ENCODE results near the gene TMEM233.

TMEM233 gene

GRCh38 chr12:119593578-119594398 is at the start of gene TMEM233:
TMEM233 (plus strand) TSS chr12:119593774; CDS start chr12:119593849, 75 bp downstream.
- no peak for DNase-seq (ENCODE audit: low read depth)

DNA sequence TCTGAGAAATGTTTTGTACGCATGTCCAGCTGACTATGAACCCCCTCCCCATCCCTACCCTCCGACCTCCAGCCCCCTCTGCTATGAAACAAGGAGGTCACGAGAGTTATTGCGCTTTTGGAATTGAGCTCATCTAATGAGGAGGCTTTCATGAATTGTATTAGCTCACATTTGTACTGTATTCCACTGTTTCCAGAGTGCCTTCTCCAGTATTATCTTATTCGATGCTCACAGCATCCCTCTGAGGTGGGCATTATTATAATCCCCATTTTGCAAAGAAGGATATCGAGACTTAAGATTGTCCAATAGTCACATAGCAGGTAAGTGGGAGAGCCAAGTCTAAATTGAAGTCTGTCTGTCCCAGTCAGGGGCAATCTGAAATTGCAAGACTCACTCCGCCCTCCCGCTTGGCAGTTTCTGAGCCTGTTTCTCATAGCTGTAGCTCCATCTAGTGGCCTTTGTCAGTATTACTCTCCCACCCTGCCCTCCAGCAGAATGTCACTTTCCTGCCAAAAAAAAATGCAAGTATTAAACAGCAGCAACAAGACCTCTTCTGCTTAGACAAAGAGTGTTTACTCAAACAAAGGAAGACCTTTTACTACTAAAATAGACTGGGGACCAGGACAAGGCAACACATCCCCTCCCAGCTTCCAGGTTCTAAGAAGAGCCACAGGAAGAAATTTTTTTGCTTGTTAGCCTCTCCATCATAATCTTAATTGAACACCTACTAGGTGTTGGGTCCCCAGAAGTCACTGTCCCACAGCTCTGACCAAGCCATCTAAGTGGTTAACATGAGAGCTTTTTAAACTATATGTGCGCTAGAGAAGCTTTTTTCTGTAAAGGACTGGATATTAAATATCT is 48.6 kb upstream of the TMEM233 start:
- DNase-seq (ENCODE audit: low read depth), result peak; percentile 35

- DNase-seq (ENCODE audit: low read depth), result no peak
Observed at GRCh38 chr12:119546340-119546739, 47.2 kb upstream of the TMEM233 start.

- no peak for DNase-seq (ENCODE audit: low read depth)
Observed at GRCh38 chr12:119547001-119547400, 46.6 kb upstream of the TMEM233 start.

- no peak for DNase-seq (ENCODE audit: low read depth)
Observed at GRCh38 chr12:119556854-119557253, 36.7 kb upstream of the TMEM233 start.

- DNase-seq (ENCODE audit: low read depth), result no peak
Observed at GRCh38 chr12:119565404-119565803, 28.2 kb upstream of the TMEM233 start.

DNA sequence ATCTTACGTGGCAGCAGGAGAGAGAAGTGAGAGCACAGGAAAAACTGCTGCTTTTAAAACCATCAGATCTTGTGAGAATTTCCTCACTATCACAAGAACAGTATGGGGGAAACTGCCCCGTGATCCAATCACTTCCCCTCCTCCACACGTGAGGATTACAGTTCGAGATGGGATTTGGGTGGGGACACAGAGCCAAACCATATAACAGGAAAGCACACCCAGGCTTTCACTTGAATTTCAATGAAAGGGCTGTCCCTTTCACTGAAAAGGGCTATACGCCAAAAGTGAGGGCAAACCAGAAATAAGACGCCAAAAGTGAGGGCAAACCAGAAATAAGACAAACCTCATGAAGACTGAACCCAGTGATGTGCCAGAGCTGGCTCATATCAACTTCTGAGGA is 22.8 kb upstream of the TMEM233 start:
- DNase-seq (ENCODE audit: low read depth), result no peak

DNA sequence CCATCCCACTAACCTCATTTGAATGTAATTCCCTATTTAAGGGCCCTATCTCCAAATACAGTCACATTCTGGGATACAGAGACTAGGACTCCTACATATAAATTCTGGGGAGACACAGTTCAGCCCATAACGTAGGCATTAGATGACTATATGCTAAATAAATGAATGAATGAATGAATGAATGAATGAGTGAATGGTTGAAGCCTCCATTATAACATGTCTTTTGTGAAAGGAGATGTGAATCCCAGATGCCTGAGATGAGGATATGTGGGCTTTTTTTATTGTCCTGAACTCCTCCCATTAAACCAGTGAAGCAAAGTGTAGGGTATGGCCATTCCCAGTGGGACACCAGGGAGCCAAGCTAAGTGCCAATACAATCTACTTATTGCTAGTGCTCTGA is 20.5 kb upstream of the TMEM233 start:
- no peak for DNase-seq (ENCODE audit: low read depth)

GRCh38 chr12:119574255-119574654 is 19.3 kb upstream of the TMEM233 start:
- no peak for DNase-seq (ENCODE audit: low read depth)

DNA sequence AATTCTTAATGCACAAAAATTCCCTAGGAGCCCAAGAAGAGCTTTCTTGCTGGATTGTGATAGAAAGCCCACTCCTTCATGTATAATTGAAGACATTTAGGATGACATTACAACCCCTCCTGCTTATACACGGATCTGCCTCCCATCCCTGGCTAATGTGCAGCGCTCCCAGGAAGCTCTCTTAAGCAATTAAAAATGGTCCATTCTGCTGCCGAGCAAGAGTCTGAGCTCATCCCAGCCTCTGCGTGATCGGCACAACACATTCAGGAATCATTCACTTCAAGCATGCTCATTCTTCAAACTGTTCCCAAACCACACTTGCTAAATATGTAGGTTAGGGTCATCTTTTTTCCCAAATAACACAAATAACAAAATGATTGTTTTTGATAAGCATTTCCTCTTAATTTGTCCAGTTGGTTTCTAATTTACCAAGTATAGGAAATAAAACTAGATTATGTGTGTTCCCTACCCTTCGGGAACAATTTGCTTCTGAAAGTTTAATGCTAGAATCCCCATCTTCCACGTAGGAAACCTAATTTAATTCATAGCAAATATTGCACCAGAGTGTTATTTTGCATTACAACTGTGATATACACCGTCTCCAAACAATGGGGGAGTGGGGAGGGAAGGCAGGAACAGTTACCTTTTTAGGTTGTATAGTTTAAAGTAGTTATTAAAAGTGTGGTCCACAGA is 17.3 kb upstream of the TMEM233 start:
- no peak for DNase-seq (ENCODE audit: low read depth)

- no peak for DNase-seq (ENCODE audit: low read depth)
Observed at GRCh38 chr12:119576915-119577314, 16.7 kb upstream of the TMEM233 start.

DNA sequence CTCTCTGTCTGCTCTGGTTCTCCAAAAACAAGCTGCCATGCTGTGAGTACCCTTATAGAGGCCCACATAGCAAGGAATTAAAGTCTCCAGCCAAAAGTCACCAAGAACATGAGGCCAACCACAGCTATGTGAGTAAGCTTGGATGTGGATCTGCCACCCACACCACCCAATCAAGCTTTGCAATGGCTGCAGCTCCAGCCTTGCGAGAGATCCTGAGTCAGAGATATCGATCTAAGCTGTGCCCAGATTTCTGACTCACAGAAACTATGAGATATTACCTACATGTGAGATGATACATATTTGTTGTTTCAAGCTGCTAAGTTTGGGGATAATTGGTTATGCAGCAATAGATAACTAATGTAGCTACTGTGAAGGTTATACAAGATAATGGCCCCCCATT is 15.5 kb upstream of the TMEM233 start:
- DNase-seq (ENCODE audit: low read depth), result no peak

GRCh38 chr12:119589097-119589496 is 4.5 kb upstream of the TMEM233 start:
- DNase-seq (ENCODE audit: low read depth), result no peak

- DNase-seq (ENCODE audit: low read depth), result no peak
Observed at GRCh38 chr12:119589634-119590033, 3.9 kb upstream of the TMEM233 start.

DNA sequence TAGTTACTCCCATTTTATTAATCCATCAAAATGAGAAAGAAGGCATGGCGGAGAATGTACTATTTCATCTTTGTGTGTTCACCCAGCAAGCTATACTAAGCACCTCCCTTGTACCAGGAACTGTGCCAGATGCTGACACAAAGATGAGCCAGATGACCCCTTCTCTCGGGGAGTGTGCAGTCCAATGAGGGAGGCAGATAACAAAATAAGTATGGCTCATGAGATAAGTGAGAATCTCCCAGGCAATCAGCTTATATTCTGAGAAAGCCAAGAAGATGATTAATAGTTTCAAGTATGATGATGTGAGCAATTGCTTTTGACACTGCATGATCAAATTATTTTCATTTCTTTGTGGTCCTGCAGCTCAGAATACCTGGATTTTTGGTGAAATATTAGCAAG is 1.3 kb upstream of the TMEM233 start:
- no peak for DNase-seq (ENCODE audit: low read depth)

GRCh38 chr12:119594399-119594730 is 791 bp downstream of the TMEM233 start:
- DNase-seq (ENCODE audit: low read depth), result no peak

- no peak for DNase-seq (ENCODE audit: low read depth)
Observed at GRCh38 chr12:119594772-119595445, 1.3 kb downstream of the TMEM233 start.

GRCh38 chr12:119598159-119598558 is 4.6 kb downstream of the TMEM233 start:
- no peak for DNase-seq (ENCODE audit: low read depth)

GRCh38 chr12:119601877-119602733 is 8.5 kb downstream of the TMEM233 start:
- no peak for DNase-seq (ENCODE audit: low read depth)

DNA sequence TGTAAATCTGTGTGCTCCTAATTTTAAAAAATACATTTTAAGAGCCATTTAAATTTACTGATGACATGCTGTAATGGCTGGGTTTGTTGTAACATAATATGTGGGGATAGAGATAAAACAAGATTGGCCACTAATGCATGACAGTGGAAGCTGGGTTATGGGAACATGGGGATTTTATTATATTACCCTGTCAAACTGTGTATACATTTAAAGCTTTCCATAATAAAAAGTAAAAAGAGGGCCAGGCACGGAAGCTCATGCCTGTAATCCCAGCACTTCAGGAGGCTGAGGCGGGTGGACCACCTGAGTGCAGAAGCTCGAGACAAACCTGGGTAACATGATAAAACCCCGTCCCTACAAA is 9.1 kb downstream of the TMEM233 start:
- DNase-seq (ENCODE audit: low read depth), result no peak

DNA sequence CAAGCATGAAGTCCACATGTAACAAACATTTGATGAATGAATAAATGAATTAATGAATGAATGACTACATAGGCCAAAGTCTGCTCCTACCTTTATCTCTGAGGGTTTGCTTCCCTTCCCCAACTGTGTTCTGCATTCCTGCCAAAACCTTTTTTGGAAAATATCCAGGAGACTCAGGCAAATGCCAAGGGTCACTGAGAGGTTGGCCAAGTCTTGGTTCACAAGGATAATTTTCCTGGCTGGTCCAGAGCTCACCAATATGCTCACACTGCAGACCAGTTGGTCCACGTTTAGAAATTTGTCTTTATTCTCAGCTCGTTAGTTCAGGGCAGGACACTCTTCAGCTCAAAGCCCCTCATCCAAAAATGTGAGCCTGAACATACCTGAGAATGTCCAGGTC is 10.2 kb downstream of the TMEM233 start:
- no peak for DNase-seq (ENCODE audit: low read depth)

Measured in activated T-cell treated with anti-CD3 and anti-CD28 coated beads for 1 hour (primary cell).